ENCODE data around the gene POLRMT.

- no peak for TF ChIP-seq CTCF (optimal IDR thresholded peaks at IDR 0.05 in 1 of 3, IDR thresholded peaks at IDR 0.05 in 1 of 3, conservative IDR thresholded peaks at IDR 0.05 in 1 of 3; ENCODE audit: extremely low read depth in 1 of 3, insufficient read depth in 2 of 3, low read length in 3 of 3)
- TF ChIP-seq EZH2 (IDR thresholded peaks at IDR 0.05; ENCODE audit: low read length): peak; percentile 54
Observed at GRCh38 chr19:615619-616018, 17.7 kb downstream of the POLRMT start.
